Measurements from ENCODE around the gene SLC35F1.

- no peak for TF ChIP-seq CTCF (IDR thresholded peaks at IDR 0.05; ENCODE audit: borderline replicate concordance, extremely low read depth, low read length, poor library complexity, severe bottlenecking)
- no peak for TF ChIP-seq EZH2 (IDR thresholded peaks at IDR 0.05; ENCODE audit: borderline replicate concordance, low read depth, low read length, severe bottlenecking)
These were observed 300.9 kb downstream of the SLC35F1 start for GRCh38 chr6:118207947-118208346.
